AG08396 (cell line): Measurements from ENCODE around the gene ADTRP.

Experiments used
- DNase-seq: peaks from one replicate; pipeline ENCODE4 v3.0.0; 2012; ENCODE audit warnings: low spot score, mixed read lengths

The ADTRP gene

GRCh38 chr6:11755725-11756124, 22.9 kb downstream of the ADTRP start:
- no peak for DNase-seq

- DNase-seq, result no peak
Measured at GRCh38 chr6:11754625-11755271, 23.9 kb downstream of the ADTRP start.

- DNase-seq, result no peak
Measured at GRCh38 chr6:11753798-11754197, 24.8 kb downstream of the ADTRP start.

GRCh38 chr6:11752360-11752759, 26.2 kb downstream of the ADTRP start:
- no peak for DNase-seq

- no peak for DNase-seq
Measured at GRCh38 chr6:11750682-11751081, 27.9 kb downstream of the ADTRP start.

- no peak for DNase-seq
Measured at GRCh38 chr6:11748591-11749210, 29.9 kb downstream of the ADTRP start.

GRCh38 chr6:11747021-11747420, 31.6 kb downstream of the ADTRP start:
- no peak for DNase-seq

GRCh38 chr6:11744753-11745152, 33.9 kb downstream of the ADTRP start:
- peak; percentile 41 for DNase-seq

GRCh38 chr6:11744101-11744500, 34.5 kb downstream of the ADTRP start:
- no peak for DNase-seq

- no peak for DNase-seq
Measured at GRCh38 chr6:11740875-11741274, 37.7 kb downstream of the ADTRP start.

- DNase-seq, result no peak
Measured at GRCh38 chr6:11738661-11739375, 39.8 kb downstream of the ADTRP start.

GRCh38 chr6:11738234-11738633, 40.4 kb downstream of the ADTRP start:
- no peak for DNase-seq

GRCh38 chr6:11736601-11737000, 42.0 kb downstream of the ADTRP start:
- no peak for DNase-seq

GRCh38 chr6:11734861-11735613, 43.6 kb downstream of the ADTRP start:
- DNase-seq, result no peak

GRCh38 chr6:11732036-11732631, 46.5 kb downstream of the ADTRP start:
- no peak for DNase-seq

- DNase-seq, result no peak
Measured at GRCh38 chr6:11731423-11731822, 47.2 kb downstream of the ADTRP start.

- no peak for DNase-seq
Measured at GRCh38 chr6:11730641-11731040, 48.0 kb downstream of the ADTRP start.

- DNase-seq, result no peak
Measured at GRCh38 chr6:11729076-11729475, 49.5 kb downstream of the ADTRP start.

GRCh38 chr6:11727998-11728961, 50.3 kb downstream of the ADTRP start:
- DNase-seq, result no peak

- DNase-seq, result no peak
Measured at GRCh38 chr6:11727346-11727997, 51.1 kb downstream of the ADTRP start.

- DNase-seq, result no peak
Measured at GRCh38 chr6:11724286-11724685, 54.3 kb downstream of the ADTRP start.
